H1 (cell line): ENCODE measurements around the gene WWC1. TPM values are rescaled to one million over a fixed set of nuclear protein-coding genes. Genes with fewer than 3 reads are reported as not detected.

Experiments used
- CTCF ChIA-PET: fragments of 300-600 bp; sonication (Branson Sonifier 250); formaldehyde crosslinking; loops from one replicate; lab custom pipeline; 2021; ENCODE audit not compliant: partially characterized antibody; lab: Charles Lee
- POLR2A ChIA-PET: fragments of 300-600 bp; sonication (Branson Sonifier 250); formaldehyde crosslinking; loops from one replicate; lab custom pipeline; 2021; ENCODE audit warnings: inconsistent platforms; ENCODE audit not compliant: partially characterized antibody; lab: Charles Lee
- DNase-seq, 2 experiments: peaks; one replicate each; pipeline versions ENCODE4 v3.0.0 to v3.0.0-alpha.2; 2010 to 2022; ENCODE audit warnings: low spot score in 2 of 2, low read depth in 1 of 2, mixed read lengths in 1 of 2
- FAIRE-seq: peaks from 2 replicates; lab custom pipeline; 2011; peaks lifted over from hg19 to GRCh38; lab: Jason Lieb, UNC
- H2AFZ ChIP-seq: 2 replicates; pipeline ENCODE4 v1.8.1; 2012; ENCODE audit warnings: low read length, inconsistent platforms
- H2AK5ac ChIP-seq: 2 replicates; pipeline ENCODE4 v1.6.1; 2013; ENCODE audit warnings: low read depth, low read length
- H2BK120ac ChIP-seq: replicated peaks from 2 replicates; pipeline ENCODE3; 2013; ENCODE audit warnings: low read depth, low read length, inconsistent platforms
- H2BK12ac ChIP-seq: 2 replicates; pipeline ENCODE4 v1.6.1; 2013; ENCODE audit warnings: low read depth, low read length
- H2BK15ac ChIP-seq: 2 replicates; pipeline ENCODE4 v1.6.1; 2013; ENCODE audit warnings: low read length
- H2BK20ac ChIP-seq: 2 replicates; pipeline ENCODE4 v1.6.1; 2013; ENCODE audit warnings: low read length
- H2BK5ac ChIP-seq: 2 replicates; pipeline ENCODE4 v1.6.1; 2013; ENCODE audit warnings: low read depth, low read length
- H3K14ac ChIP-seq: 2 replicates; pipeline ENCODE4 v1.6.1; 2013; ENCODE audit warnings: inconsistent platforms; ENCODE audit not compliant: insufficient read length
- H3K18ac ChIP-seq: 2 replicates; pipeline ENCODE4 v1.6.1; 2013; ENCODE audit warnings: low read length; ENCODE audit errors: extremely low read depth
- H3K23ac ChIP-seq: 2 replicates; pipeline ENCODE4 v1.6.1; 2013; ENCODE audit warnings: inconsistent platforms; ENCODE audit not compliant: insufficient read length
- H3K23me2 ChIP-seq: 2 replicates; pipeline ENCODE4 v1.6.1; 2013; ENCODE audit warnings: low read depth, low read length
- H3K27ac ChIP-seq: 2 replicates; pipeline ENCODE4 v1.6.1; 2011; ENCODE audit warnings: low read depth, low read length, inconsistent platforms
- H3K27me3 ChIP-seq, 4 experiments: replicated peaks in 1 of 4; 1 replicate in 1 of 4; 2 replicates in 3 of 4; pipeline versions ENCODE4 v1.6.1 to v1.8.1; 2011 to 2013; ENCODE audit warnings: low read length in 3 of 4, mild to moderate bottlenecking in 3 of 4, inconsistent platforms in 2 of 4, mixed read lengths in 2 of 4, moderate library complexity in 1 of 4; ENCODE audit not compliant: control insufficient read depth in 3 of 4, insufficient read depth in 3 of 4; ENCODE audit errors: extremely low read depth in 1 of 4
- H3K36me3 ChIP-seq, 4 experiments: 2 replicates each; pipeline versions ENCODE4 v1.6.1 to v1.8.1; 2011 to 2013; ENCODE audit warnings: mild to moderate bottlenecking in 4 of 4, low read length in 3 of 4, moderate library complexity in 2 of 4, control low read depth in 1 of 4, inconsistent platforms in 1 of 4; ENCODE audit not compliant: insufficient read depth in 4 of 4, control insufficient read depth in 2 of 4
- H3K4ac ChIP-seq: replicated peaks from 2 replicates; pipeline ENCODE3; 2013; ENCODE audit warnings: low read length, low read depth, mixed read lengths, inconsistent platforms; ENCODE audit not compliant: insufficient read length
- H3K4me1 ChIP-seq, 4 experiments: replicated peaks in 1 of 4; 1 replicate in 1 of 4; 2 replicates in 3 of 4; pipeline versions ENCODE4 v1.6.1 to v1.8.1; 2011 to 2013; ENCODE audit warnings: low read length in 3 of 4, inconsistent platforms in 2 of 4, mixed read lengths in 1 of 4; ENCODE audit not compliant: insufficient read depth in 4 of 4, control insufficient read depth in 3 of 4
- H3K4me2 ChIP-seq, 2 experiments: 2 replicates each; pipeline versions ENCODE4 v1.6.1 to v1.8.1; 2011 to 2013; ENCODE audit warnings: low read depth in 2 of 2, low read length in 2 of 2, control low read depth in 1 of 2, inconsistent platforms in 1 of 2, mild to moderate bottlenecking in 1 of 2; ENCODE audit not compliant: insufficient read depth in 1 of 2
- H3K4me3 ChIP-seq, 4 experiments: fragments of 200-600, 300-600 bp in 1 of 4; sonication (generic), shearing (Covaris generic), sonication (Bioruptor Twin) in 1 of 4; 2 replicates each; pipeline versions ENCODE4 v1.5.1 to v1.8.1; 2011 to 2016; ENCODE audit warnings: low read length in 4 of 4, low read depth in 3 of 4, control low read depth in 2 of 4, inconsistent platforms in 2 of 4, mild to moderate bottlenecking in 2 of 4, mixed read lengths in 1 of 4, moderate library complexity in 1 of 4; ENCODE audit not compliant: insufficient read depth in 2 of 4; ENCODE audit errors: extremely low read depth in 1 of 4
- H3K56ac ChIP-seq: replicated peaks from 2 replicates; pipeline ENCODE3; 2013; ENCODE audit warnings: low read depth, mild to moderate bottlenecking, mixed read lengths, low read length, inconsistent platforms; ENCODE audit not compliant: insufficient read length
- H3K79me1 ChIP-seq: 2 replicates; pipeline ENCODE4 v1.6.1; 2013; ENCODE audit warnings: low read depth, low read length, control low read depth
- H3K79me2 ChIP-seq, 2 experiments: 2 replicates each; pipeline versions ENCODE4 v1.6.1 to v1.8.1; 2012 to 2013; ENCODE audit warnings: low read length in 2 of 2, mild to moderate bottlenecking in 2 of 2, inconsistent platforms in 1 of 2; ENCODE audit not compliant: insufficient read depth in 2 of 2, control insufficient read depth in 1 of 2
- H3K9ac ChIP-seq, 4 experiments: replicated peaks in 1 of 4; 1 replicate in 1 of 4; 2 replicates in 3 of 4; pipeline versions ENCODE4 v1.6.1 to v1.8.1; 2011 to 2013; ENCODE audit warnings: low read depth in 3 of 4, low read length in 3 of 4, control low read depth in 2 of 4, mild to moderate bottlenecking in 2 of 4, moderate library complexity in 2 of 4, inconsistent platforms in 1 of 4; ENCODE audit errors: extremely low read depth in 1 of 4
- H3K9me3 ChIP-seq, 2 experiments: 2 replicates each; pipeline versions ENCODE4 v1.6.1 to v1.8.1; 2012 to 2013; ENCODE audit warnings: mild to moderate bottlenecking in 2 of 2, moderate library complexity in 2 of 2, control low read depth in 1 of 2, inconsistent platforms in 1 of 2, low read depth in 1 of 2, low read length in 1 of 2, mixed read lengths in 1 of 2; ENCODE audit not compliant: insufficient read depth in 2 of 2
- H4K20me1 ChIP-seq, 2 experiments: replicated peaks in 1 of 2; 2 replicates each; pipeline versions ENCODE3 to v1.8.1; 2011 to 2013; ENCODE audit warnings: inconsistent platforms in 2 of 2, low read length in 2 of 2, mild to moderate bottlenecking in 1 of 2; ENCODE audit not compliant: insufficient read depth in 2 of 2, control insufficient read depth in 1 of 2
- H4K5ac ChIP-seq: 2 replicates; pipeline ENCODE4 v1.6.1; 2013; ENCODE audit warnings: low read length, low read depth, mixed read lengths, inconsistent platforms; ENCODE audit not compliant: insufficient read length
- H4K8ac ChIP-seq: 2 replicates; pipeline ENCODE4 v1.8.0; 2013; ENCODE audit warnings: mild to moderate bottlenecking, moderate library complexity, low read length, inconsistent platforms; ENCODE audit not compliant: insufficient read depth; ENCODE audit errors: extremely low read depth
- H4K91ac ChIP-seq: replicated peaks from 2 replicates; pipeline ENCODE3; 2013; ENCODE audit warnings: low read length, mixed read lengths, inconsistent platforms; ENCODE audit not compliant: insufficient read length
- ASH2L ChIP-seq: fragments of 200-600, 300-600 bp; sonication (generic); IDR thresholded peaks from one replicate; pipeline ENCODE4 v1.7.1; 2017; ENCODE audit warnings: low read length
- BACH1 ChIP-seq: IDR thresholded peaks from 2 replicates; pipeline ENCODE4 v1.6.1; 2012; ENCODE audit warnings: low read length, improper control_type of control experiment
- EP300 ChIP-seq, 2 experiments: IDR thresholded peaks; 1 replicate in 1 of 2; 2 replicates in 1 of 2; pipeline ENCODE4 v1.6.1; 2011 to 2012; ENCODE audit warnings: low read depth in 2 of 2, low read length in 2 of 2, mild to moderate bottlenecking in 2 of 2, borderline replicate concordance in 1 of 2, inconsistent platforms in 1 of 2, moderate library complexity in 1 of 2
- NANOG ChIP-seq: IDR thresholded peaks from 2 replicates; pipeline ENCODE4 v1.6.1; 2011; ENCODE audit warnings: low read length, low read depth, mild to moderate bottlenecking, inconsistent platforms; ENCODE audit not compliant: insufficient read depth, poor library complexity, severe bottlenecking
- POU5F1 ChIP-seq: IDR thresholded peaks from 2 replicates; pipeline ENCODE4 v1.6.1; 2011; ENCODE audit warnings: low read depth, mild to moderate bottlenecking, low read length, moderate library complexity
- RAD21 ChIP-seq, 2 experiments: IDR thresholded peaks in 1 of 2; conservative IDR thresholded peaks in 1 of 2; 2 replicates each; pipeline ENCODE4 v1.6.1; 2011; ENCODE audit warnings: low read depth in 2 of 2, low read length in 2 of 2, improper control_type of control experiment in 1 of 2, inconsistent platforms in 1 of 2, mild to moderate bottlenecking in 1 of 2, moderate library complexity in 1 of 2
- SAP30 ChIP-seq: fragments of 300-600 bp; sonication (generic); IDR thresholded peaks from 2 replicates; pipeline ENCODE4 v1.7.1; 2012; ENCODE audit warnings: low read length, moderate library complexity, mild to moderate bottlenecking, inconsistent platforms; ENCODE audit not compliant: insufficient read depth, insufficient replicate concordance
- ZNF274 ChIP-seq: IDR thresholded peaks from 2 replicates; pipeline ENCODE4 v1.7.0; 2012; ENCODE audit warnings: low read length, borderline replicate concordance; ENCODE audit errors: extremely low read depth
- WGBS, 2 experiments: shearing (Covaris generic) in 1 of 2; methylation state at CpG; one replicate each; pipeline versions ENCODE4 v1.1.6 to v1.1.7; 2013 to 2015; ENCODE audit warnings: low lambda C conversion rate in 2 of 2, mixed read lengths in 2 of 2, inconsistent platforms in 1 of 2, low coverage in 1 of 2, missing lambda C conversion rate in 1 of 2; ENCODE audit not compliant: insufficient replicate concordance in 2 of 2, insufficient coverage in 1 of 2, insufficient read length in 1 of 2; ENCODE audit errors: extremely low coverage in 1 of 2, missing lambda C conversion rate in 1 of 2; 5-methylcytosine and 5-hydroxymethylcytosine counted together
- polyA plus RNA-seq, 7 experiments: library from polyadenylated mRNA; depleted of rRNA in 3 of 7; stranded (reverse) in 5 of 7; unstranded in 2 of 7; fragments of >200 nt in 5 of 7; fragments of 200-250 nt in 2 of 7; gene quantifications; 1 replicate in 5 of 7; 2 replicates in 1 of 7; 4 replicates in 1 of 7; pipeline versions ENCODE4 v1.2.1 to v1.2.3, GENCODE V29; 2011 to 2013; ENCODE audit warnings: missing spikeins in 2 of 7, mixed read lengths in 2 of 7
- total RNA-seq: library from RNA; stranded (reverse); fragmentation: NEBNext Ultra II Directional; extraction: Animal tissue kit (Norgen Biotek cat#: 25700); gene quantifications from 2 replicates; pipeline ENCODE4 v1.2.1, GENCODE V29; 2021
- TF ChIP-seq, protein P1 (sequence below): IDR thresholded peaks from 2 replicates; pipeline ENCODE4 v1.6.1; 2011; ENCODE audit warnings: low read depth, mild to moderate bottlenecking, low read length; ENCODE audit not compliant: insufficient read depth
- TF ChIP-seq, protein P2 (sequence below), 3 experiments: IDR thresholded peaks; 1 replicate in 2 of 3; 2 replicates in 1 of 3; pipeline versions ENCODE4 v1.5.1 to v1.6.1; 2011; ENCODE audit warnings: low read length in 3 of 3, mild to moderate bottlenecking in 3 of 3, inconsistent platforms in 2 of 3, low read depth in 1 of 3, moderate library complexity in 1 of 3; ENCODE audit not compliant: insufficient read depth in 1 of 3; ENCODE audit errors: control extremely low read depth in 1 of 3

Gene WWC1
- total and polyA plus RNA-seq, 2 of the 8 experiments (the other 6 are each of a cell fraction or from before 2014, with no cell fraction given) = 16.4 to 41.1 TPM

DNA sequence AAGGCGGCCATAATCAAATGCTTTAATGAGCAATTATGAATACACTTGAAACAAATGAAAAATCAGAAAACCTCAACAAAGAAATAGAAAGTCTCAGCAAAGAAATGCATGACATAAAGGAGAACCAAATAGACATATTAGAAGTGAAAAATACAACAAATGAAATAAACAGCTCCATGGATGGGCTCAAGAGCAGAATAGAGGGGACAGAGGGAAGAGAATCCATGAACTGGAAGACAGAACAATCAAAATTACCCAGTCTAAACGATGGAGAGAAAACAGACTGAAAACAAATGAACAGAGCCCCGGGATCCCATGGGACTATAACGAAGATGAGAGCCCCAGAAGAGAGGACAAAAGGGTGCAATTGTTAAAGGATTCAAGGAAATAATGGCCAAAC is 6.6 kb upstream of the WWC1 start:
- H3K4ac ChIP-seq = no peak overlapping the region
- ChIA-PET CTCF (interaction anchor here (0.6 to 2.5 kb wide), 5 partner anchors 9 to 31 kb away, joined by 3 to 9 read pairs (median 4); no protein-coding TSS in a partner anchor), POLR2A (no interaction called here)
- FAIRE-seq = no peak
- H4K91ac ChIP-seq = no peak overlapping the region
- no peak overlapping the region for H2BK120ac ChIP-seq
- H2BK15ac ChIP-seq = no peak overlapping the region
- H3K9ac ChIP-seq = no peak overlapping the region
- no peaks in the 10 kb centered on the region for H3K36me3 ChIP-seq
- no peaks in the 10 kb centered on the region for H4K20me1 ChIP-seq
- no peaks in the 10 kb centered on the region for H3K79me1 ChIP-seq
- no peaks in the 10 kb centered on the region for H3K23me2 ChIP-seq
- H4K5ac ChIP-seq = no peak overlapping the region
- no peak overlapping the region for H3K23ac ChIP-seq
- DNase-seq = no peak
- H4K8ac ChIP-seq = no peak overlapping the region
- no peak overlapping the region for H3K14ac ChIP-seq
- no peak overlapping the region for H3K56ac ChIP-seq
- no peak overlapping the region for H3K4me3 ChIP-seq
- H2AFZ ChIP-seq = no peak overlapping the region
- no peaks in the 10 kb centered on the region for H3K9me3 ChIP-seq
- H2BK5ac ChIP-seq = no peak overlapping the region
- H3K4me1 ChIP-seq = peaks cover 4 to 16% (median 8%) of the 10 kb centered on the region in 4 experiments
- no peak overlapping the region for H3K27ac ChIP-seq
- WGBS, 2 experiments = 78% methylated on average over 4 of the region's 4 CpGs; no CpG with 5 or more reads in 1 of the 2 experiments
- no peak overlapping the region for H2AK5ac ChIP-seq
- no peak overlapping the region for H3K18ac ChIP-seq
- H2BK12ac ChIP-seq = no peak overlapping the region
- H3K27me3 ChIP-seq = no peaks in the 10 kb centered on the region; a peak in 2 of 7 replicates
- no peaks in the 10 kb centered on the region for H3K79me2 ChIP-seq
- no peak overlapping the region for H3K4me2 ChIP-seq
- H2BK20ac ChIP-seq = no peak overlapping the region
- TF ChIP-seq, protein P1, sequence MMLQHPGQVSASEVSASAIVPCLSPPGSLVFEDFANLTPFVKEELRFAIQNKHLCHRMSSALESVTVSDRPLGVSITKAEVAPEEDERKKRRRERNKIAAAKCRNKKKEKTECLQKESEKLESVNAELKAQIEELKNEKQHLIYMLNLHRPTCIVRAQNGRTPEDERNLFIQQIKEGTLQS = no peak
- TF ChIP-seq POU5F1 (no peak), EP300 (IDR thresholded peaks at IDR 0.05; ENCODE audit: borderline replicate concordance in 1 of 2, low read depth in 2 of 2, low read length in 2 of 2) (no peak), ASH2L (no peak), NANOG (no peak), ZNF274 (no peak), SAP30 (no peak), RAD21 (IDR thresholded peaks at IDR 0.05 in 1 of 2, conservative IDR thresholded peaks at IDR 0.05 in 1 of 2; ENCODE audit: low read depth in 2 of 2, low read length in 2 of 2) (no peak), BACH1 (no peak)
- TF ChIP-seq, protein P2, sequence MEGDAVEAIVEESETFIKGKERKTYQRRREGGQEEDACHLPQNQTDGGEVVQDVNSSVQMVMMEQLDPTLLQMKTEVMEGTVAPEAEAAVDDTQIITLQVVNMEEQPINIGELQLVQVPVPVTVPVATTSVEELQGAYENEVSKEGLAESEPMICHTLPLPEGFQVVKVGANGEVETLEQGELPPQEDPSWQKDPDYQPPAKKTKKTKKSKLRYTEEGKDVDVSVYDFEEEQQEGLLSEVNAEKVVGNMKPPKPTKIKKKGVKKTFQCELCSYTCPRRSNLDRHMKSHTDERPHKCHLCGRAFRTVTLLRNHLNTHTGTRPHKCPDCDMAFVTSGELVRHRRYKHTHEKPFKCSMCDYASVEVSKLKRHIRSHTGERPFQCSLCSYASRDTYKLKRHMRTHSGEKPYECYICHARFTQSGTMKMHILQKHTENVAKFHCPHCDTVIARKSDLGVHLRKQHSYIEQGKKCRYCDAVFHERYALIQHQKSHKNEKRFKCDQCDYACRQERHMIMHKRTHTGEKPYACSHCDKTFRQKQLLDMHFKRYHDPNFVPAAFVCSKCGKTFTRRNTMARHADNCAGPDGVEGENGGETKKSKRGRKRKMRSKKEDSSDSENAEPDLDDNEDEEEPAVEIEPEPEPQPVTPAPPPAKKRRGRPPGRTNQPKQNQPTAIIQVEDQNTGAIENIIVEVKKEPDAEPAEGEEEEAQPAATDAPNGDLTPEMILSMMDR (IDR thresholded peaks at IDR 0.05; ENCODE audit: control extremely low read depth in 1 of 3, insufficient read depth in 1 of 3, low read depth in 1 of 3, low read length in 3 of 3) = no peak
